Measurements from ENCODE around the gene HMCN1.

- TF ChIP-seq POLR2A (IDR thresholded peaks at IDR 0.05) (no peak), CTCF (IDR thresholded peaks at IDR 0.05) (no peak)
These were observed 151.9 kb downstream of the HMCN1 start for GRCh38 chr1:185886046-185886445.

Measured in lower leg skin (tissue), 3 donors.